ENCODE results near the gene NTRK2.

GRCh38 chr9:84897362-84898094 is 228.0 kb downstream of the NTRK2 start:
- no peak for TF ChIP-seq CTCF (IDR thresholded peaks at IDR 0.05)
- no peak for TF ChIP-seq POLR2AphosphoS5 (IDR thresholded peaks at IDR 0.05)
- no peak for TF ChIP-seq POLR2A (IDR thresholded peaks at IDR 0.05)

Measured in suprapubic skin (tissue), 4 donors.